SK-N-SH (cell line): ENCODE results near the gene FKBP9. TPM values are rescaled to one million over a fixed set of nuclear protein-coding genes. Genes with fewer than 3 reads are reported as not detected.

Experiments used
- CTCF ChIA-PET: fragments of 300-600, 350-600 bp; formaldehyde crosslinking; extraction: SDS; loops from one replicate; lab custom pipeline; 2021; lab: Yijun Ruan, JAX
- POLR2A ChIA-PET: fragments of 350-600 bp; sonication (Branson Sonifier 250); formaldehyde crosslinking; extraction: SDS; loops from one replicate; lab custom pipeline; 2020; ENCODE audit warnings: antibody characterized with exemption, inconsistent platforms; lab: Yijun Ruan, JAX
- DNase-seq: peaks from one replicate; pipeline ENCODE4 v3.0.0; 2012
- H2AFZ ChIP-seq: fragments of 200-600 bp; sonication (generic); 2 replicates; pipeline ENCODE4 v1.8.1; 2016; ENCODE audit warnings: antibody characterized with exemption, mild to moderate bottlenecking, low read depth
- H3F3A ChIP-seq: fragments of 200-600 bp; sonication (generic); replicated peaks from 2 replicates; pipeline ENCODE3; 2016; ENCODE audit warnings: antibody characterized with exemption, mild to moderate bottlenecking; ENCODE audit not compliant: insufficient read depth
- H3K27ac ChIP-seq, 2 experiments: fragments of 200-500 bp in 1 of 2; fragments of 200-600 bp in 1 of 2; sonication (Bioruptor generic) in 1 of 2; sonication (generic), shearing (Covaris generic) in 1 of 2; 2 replicates each; pipeline versions ENCODE4 v1.5.1 to v1.6.1; 2014 to 2016; ENCODE audit warnings: low read depth in 2 of 2, inconsistent platforms in 1 of 2, low read length in 1 of 2, mild to moderate bottlenecking in 1 of 2, mixed read lengths in 1 of 2
- H3K27me3 ChIP-seq: fragments of 200-600 bp; sonication (generic), shearing (Covaris generic); 2 replicates; pipeline ENCODE4 v1.6.1; 2016; ENCODE audit warnings: mixed run types; ENCODE audit not compliant: insufficient read depth
- H3K36me3 ChIP-seq, 2 experiments: fragments of 200-500 bp in 1 of 2; fragments of 200-600 bp in 1 of 2; sonication (Bioruptor generic) in 1 of 2; sonication (generic) in 1 of 2; replicated peaks in 1 of 2; 2 replicates each; pipeline versions ENCODE3 to v1.5.1; 2014 to 2016; ENCODE audit warnings: low read length in 1 of 2, mild to moderate bottlenecking in 1 of 2; ENCODE audit not compliant: insufficient read depth in 2 of 2, control insufficient read depth in 1 of 2
- H3K4me1 ChIP-seq, 2 experiments: fragments of 200-500 bp in 1 of 2; fragments of 200-600 bp in 1 of 2; sonication (Bioruptor generic) in 1 of 2; sonication (generic), shearing (Covaris generic) in 1 of 2; 2 replicates each; pipeline versions ENCODE4 v1.5.1 to v1.6.1; 2014 to 2016; ENCODE audit warnings: low read depth in 1 of 2, low read length in 1 of 2, mixed run types in 1 of 2; ENCODE audit not compliant: insufficient read depth in 2 of 2, control insufficient read depth in 1 of 2
- H3K4me2 ChIP-seq: fragments of 200-600 bp; sonication (generic), shearing (Covaris generic); 2 replicates; pipeline ENCODE4 v1.6.1; 2017; ENCODE audit warnings: mixed run types
- H3K4me3 ChIP-seq, 2 experiments: fragments of 200-500 bp in 1 of 2; fragments of 200-600 bp in 1 of 2; sonication (Bioruptor generic) in 1 of 2; sonication (generic), shearing (Covaris generic) in 1 of 2; 2 replicates each; pipeline versions ENCODE4 v1.5.1 to v1.8.1; 2014 to 2016; ENCODE audit warnings: low read depth in 2 of 2, inconsistent platforms in 1 of 2, low read length in 1 of 2, mild to moderate bottlenecking in 1 of 2, mixed read lengths in 1 of 2, moderate library complexity in 1 of 2
- H3K79me2 ChIP-seq: fragments of 200-600 bp; sonication (generic); 2 replicates; pipeline ENCODE4 v1.8.1; 2017; ENCODE audit warnings: mild to moderate bottlenecking; ENCODE audit not compliant: insufficient read depth
- H3K9ac ChIP-seq: fragments of 200-600 bp; sonication (generic); 2 replicates; pipeline ENCODE4 v1.6.1; 2017; ENCODE audit warnings: mixed run types
- H3K9me2 ChIP-seq: fragments of 200-600 bp; sonication (generic); 2 replicates; pipeline ENCODE4 v1.6.1; 2017; ENCODE audit warnings: mixed run types
- H3K9me3 ChIP-seq: fragments of 200-600 bp; sonication (generic); 2 replicates; pipeline ENCODE4 v1.6.1; 2017; ENCODE audit warnings: mixed run types, mild to moderate bottlenecking, moderate library complexity
- H4K20me1 ChIP-seq: fragments of 200-600 bp; sonication (generic); 2 replicates; pipeline ENCODE4 v1.6.1; 2017; ENCODE audit warnings: mild to moderate bottlenecking, mixed run types; ENCODE audit not compliant: insufficient read depth
- EP300 ChIP-seq, 2 experiments: IDR thresholded peaks; 2 replicates each; pipeline versions ENCODE4 v1.4.0 to v1.6.1; 2012; ENCODE audit warnings: borderline replicate concordance in 1 of 2, low read depth in 1 of 2, low read length in 1 of 2
- FOSL2 ChIP-seq: IDR thresholded peaks from 2 replicates; pipeline ENCODE4 v1.4.0; 2012; ENCODE audit warnings: low read depth, mild to moderate bottlenecking, moderate library complexity, borderline replicate concordance
- FOXM1 ChIP-seq: IDR thresholded peaks from 2 replicates; pipeline ENCODE4 v1.4.0; 2012; ENCODE audit warnings: low read depth, mild to moderate bottlenecking
- GABPA ChIP-seq: IDR thresholded peaks from 2 replicates; pipeline ENCODE4 v1.4.0; 2012; ENCODE audit warnings: low read depth, mild to moderate bottlenecking
- GATA2 ChIP-seq: sonication (generic); formaldehyde crosslinking; IDR thresholded peaks from 2 replicates; pipeline ENCODE4 v1.5.0; 2020; ENCODE audit warnings: mild to moderate bottlenecking, missing genetic modification reagents
- RFX5 ChIP-seq: IDR thresholded peaks from 2 replicates; pipeline ENCODE4 v1.6.1; 2012; ENCODE audit warnings: mild to moderate bottlenecking, improper control_type of control experiment, low read length
- SIN3A ChIP-seq: IDR thresholded peaks from 2 replicates; pipeline ENCODE4 v1.6.1; 2012; ENCODE audit warnings: low read depth, mild to moderate bottlenecking, low read length, moderate library complexity, borderline replicate concordance
- TCF12 ChIP-seq: IDR thresholded peaks from 2 replicates; pipeline ENCODE4 v1.4.0; 2012
- USF1 ChIP-seq: IDR thresholded peaks from 2 replicates; pipeline ENCODE4 v1.4.0; 2012; ENCODE audit warnings: low read depth, borderline replicate concordance
- WGBS: methylation state at CpG from one replicate; pipeline ENCODE4 v1.1.6; 2017; ENCODE audit warnings: low lambda C conversion rate; 5-methylcytosine and 5-hydroxymethylcytosine counted together
- polyA plus RNA-seq, 3 experiments: library from polyadenylated mRNA; depleted of rRNA; stranded (reverse); fragments of >200 nt; gene quantifications; 2 replicates each; pipeline ENCODE4 v1.2.3, GENCODE V29; 2012

The FKBP9 gene
- polyA plus RNA-seq, 1 of the 3 experiments (the other 2 are of a cell fraction) = 211 TPM

- Histone ChIP-seq H3K79me2 (peaks cover 92% of the 10 kb centered on the region), H3K4me2 (peak overlapping the region; percentile 76), H3K4me1 (peaks cover 14 to 19% of the 10 kb centered on the region in 2 experiments; a peak in 3 of 4 replicates), H2AFZ (peak overlapping the region; percentile 22), H3K27ac (peak overlapping the region in 1 of 2 experiments; percentile 31; a peak in 1 of 4 replicates), H3K36me3 (peaks cover 4 to 10% of the 10 kb centered on the region in 2 experiments), H3F3A (peaks cover 6% of the 10 kb centered on the region), H3K9me2 (no peaks in the 10 kb centered on the region), H4K20me1 (no peaks in the 10 kb centered on the region), H3K9ac (peak overlapping the region; percentile 43; the same call in 1 of the 2 replicates), H3K9me3 (no peaks in the 10 kb centered on the region), H3K4me3 (peak overlapping the region; percentile 45 to 56), H3K27me3 (no peaks in the 10 kb centered on the region)
- CTCF ChIA-PET = interaction anchor here (1.0 to 2.1 kb wide), 7 partner anchors 10 to 239 kb away, joined by 3 to 9 read pairs (median 5); partner anchors contain the start of gene RP9
- no peak for DNase-seq
- WGBS = 48% methylated on average over 5 of the region's 5 CpGs
- TF ChIP-seq GATA2 = no peak
- POLR2A ChIA-PET = no interaction called here
These were observed 82.1 kb downstream of the FKBP9 start for GRCh38 chr7:33039257-33039902.

DNA sequence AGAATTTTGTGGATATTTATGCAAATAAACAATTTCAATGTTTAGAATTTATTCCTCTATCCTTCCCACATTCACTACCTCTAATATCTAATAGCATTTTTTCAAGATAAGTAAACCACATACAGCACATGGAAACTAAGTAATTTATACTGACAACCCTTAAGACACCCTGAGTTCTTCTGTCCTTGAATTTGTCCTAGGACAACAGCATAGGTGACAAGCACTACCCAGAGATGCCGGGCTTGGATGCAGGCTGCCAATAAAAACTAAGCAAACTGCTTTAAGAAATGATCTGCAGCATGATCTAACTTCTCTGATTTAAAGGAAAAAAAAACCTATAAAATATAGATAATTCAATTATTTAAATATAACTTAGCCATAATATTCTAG is 82.7 kb downstream of the FKBP9 start:
- POLR2A ChIA-PET = no interaction called here

GRCh38 chr7:33040803-33041516 is 83.7 kb downstream of the FKBP9 start:
- no peaks in the 10 kb centered on the region for H4K20me1 ChIP-seq
- peaks cover 14 to 23% of the 10 kb centered on the region in 2 experiments; a peak in 3 of 4 replicates for H3K4me1 ChIP-seq
- no peaks in the 10 kb centered on the region for H3K9me2 ChIP-seq
- no peaks in the 10 kb centered on the region for H3K9me3 ChIP-seq
- H3K27ac ChIP-seq = no peak overlapping the region
- no peak overlapping the region for H2AFZ ChIP-seq
- peaks cover 97% of the 10 kb centered on the region for H3K79me2 ChIP-seq
- H3F3A ChIP-seq = peaks cover 12% of the 10 kb centered on the region
- WGBS = 85% methylated on average over 9 of the region's 9 CpGs
- DNase-seq = no peak
- CTCF ChIA-PET = interaction anchor here (1.3 to 2.1 kb wide), 7 partner anchors 8 to 241 kb away, joined by 4 to 9 read pairs (median 6); partner anchors contain the start of gene RP9
- H3K4me3 ChIP-seq = no peak overlapping the region
- no peak overlapping the region for H3K9ac ChIP-seq
- no peak for TF ChIP-seq FOSL2
- no peak for TF ChIP-seq TCF12
- no peak for TF ChIP-seq GATA2
- TF ChIP-seq SIN3A = no peak
- no peak for TF ChIP-seq GABPA
- no peak for TF ChIP-seq USF1
- TF ChIP-seq RFX5 = no peak
- POLR2A ChIA-PET = no interaction called here
- H3K27me3 ChIP-seq = no peaks in the 10 kb centered on the region
- peaks cover 0 to 2% of the 10 kb centered on the region in 2 experiments for H3K36me3 ChIP-seq
- H3K4me2 ChIP-seq = 0 out of 2 replicates have a peak overlapping the region, but pooled peaks have one; percentile 15

More for the DNA sequence above, 82.7 kb downstream of the FKBP9 start:
- no peaks in the 10 kb centered on the region for H3K9me3 ChIP-seq
- 77% methylated on average over 1 of the region's 1 CpG for WGBS
- H3K36me3 ChIP-seq = peaks cover 4 to 10% of the 10 kb centered on the region in 2 experiments
- H3K4me1 ChIP-seq = peaks cover 14 to 19% of the 10 kb centered on the region in 2 experiments; a peak in 3 of 4 replicates
- H3K9ac ChIP-seq = peak overlapping the region; percentile 43; the same call in 1 of the 2 replicates
- H4K20me1 ChIP-seq = no peaks in the 10 kb centered on the region
- H3K27ac ChIP-seq = peak overlapping the region in 1 of 2 experiments; percentile 31; a peak in 1 of 4 replicates
- DNase-seq = no peak
- H3K79me2 ChIP-seq = peaks cover 95% of the 10 kb centered on the region
- no peaks in the 10 kb centered on the region for H3K9me2 ChIP-seq
- CTCF ChIA-PET = interaction anchor here (1.0 to 2.1 kb wide), 7 partner anchors 9 to 240 kb away, joined by 3 to 9 read pairs (median 5); partner anchors contain the start of gene RP9
- H3K4me3 ChIP-seq = peak overlapping the region; percentile 45 to 56
- peak overlapping the region; percentile 22 for H2AFZ ChIP-seq
- H3K27me3 ChIP-seq = no peaks in the 10 kb centered on the region
- peaks cover 11% of the 10 kb centered on the region for H3F3A ChIP-seq
- TF ChIP-seq FOXM1 (no peak), EP300 (IDR thresholded peaks at IDR 0.05; ENCODE audit: borderline replicate concordance in 1 of 2, low read depth in 1 of 2, low read length in 1 of 2) (no peak)
- peak overlapping the region; percentile 76 for H3K4me2 ChIP-seq
